ENCODE measurements around the gene CTU2. TPM values are rescaled to one million over a fixed set of nuclear protein-coding genes. Genes with fewer than 3 reads are reported as not detected.

Gene CTU2
- total and polyA plus RNA-seq, 2 of the 4 experiments (the other 2 are of a cell fraction): 12.9 to 18.4 TPM

GRCh38 chr16:88748364-88748763 is 42.1 kb downstream of the CTU2 start:
- in situ Hi-C loops (cut with MboI; ENCODE audit: low sequenced_read_pairs) (loop anchor here (5.0 to 10.0 kb wide), 2 partner anchors 34 to 416 kb away; no protein-coding TSS in a partner anchor), dilution Hi-C loops (cut with HindIII; ENCODE audit: low sequenced_read_pairs, unreplicated experiment) (no loop called here), intact Hi-C loops (cut with micrococcal nuclease) (no loop called here)
- no peaks in the 10 kb centered on the region for H3K4me1 ChIP-seq (ENCODE audit: control insufficient read depth, insufficient read depth, low read length)
- H3K4me3 ChIP-seq (ENCODE audit: insufficient read depth, low read depth, low read length): no peak overlapping the region
- no peak overlapping the region for H3K23ac ChIP-seq (ENCODE audit: low read depth, low read length)
- H3K9ac ChIP-seq (ENCODE audit: low read depth, low read length): no peak overlapping the region
- peaks cover 5% of the 10 kb centered on the region for H3K9me1 ChIP-seq (ENCODE audit: insufficient read depth, low read length)
- H3K4ac ChIP-seq (ENCODE audit: low read depth, low read length): no peak overlapping the region
- no peak overlapping the region for H3K18ac ChIP-seq (ENCODE audit: low read depth, low read length)
- BruUV-seq (replicated peaks): no TSS peak
- no peak overlapping the region for H2BK20ac ChIP-seq (ENCODE audit: low read depth, low read length)
- ChIA-PET POLR2A (ENCODE audit: unreplicated experiment) (no interaction called here), CTCF (interaction anchor here (1.0 kb wide), 1 partner anchor 11 kb away, joined by 3 read pairs; no protein-coding TSS in a partner anchor)
- H4K8ac ChIP-seq (ENCODE audit: low read depth in 2 of 2, low read length in 2 of 2): no peak overlapping the region
- no peak overlapping the region for H4K91ac ChIP-seq (ENCODE audit: insufficient read depth, low read depth, low read length)
- no peak overlapping the region for H2BK120ac ChIP-seq (ENCODE audit: low read depth, low read length)
- no peak overlapping the region for H3K56ac ChIP-seq (ENCODE audit: extremely low read depth, insufficient read depth, low read length)
- DNase-seq (no peak), ATAC-seq (ENCODE audit: low read depth) (no peak)
- H3K36me3 ChIP-seq (ENCODE audit: control insufficient read depth, insufficient read depth, low read length): peaks cover 6% of the 10 kb centered on the region; the same call in 1 of the 2 replicates
- H3K27me3 ChIP-seq (ENCODE audit: control insufficient read depth, insufficient read depth, low read length): no peaks in the 10 kb centered on the region
- no peak for TF ChIP-seq BHLHE40 (IDR thresholded peaks at IDR 0.05; ENCODE audit: low read depth, low read length)
- TF ChIP-seq MAFK (IDR thresholded peaks at IDR 0.05; ENCODE audit: low read depth, low read length): no peak
- TF ChIP-seq MAZ (IDR thresholded peaks at IDR 0.05; ENCODE audit: borderline replicate concordance, low read depth, low read length): no peak
- TF ChIP-seq NFE2L2 (IDR thresholded peaks at IDR 0.05; ENCODE audit: low read depth, low read length): no peak
- TF ChIP-seq SMC3 (IDR thresholded peaks at IDR 0.05; ENCODE audit: low read depth, low read length): no peak
- no peak for TF ChIP-seq CEBPB (IDR thresholded peaks at IDR 0.05; ENCODE audit: low read depth, low read length)
- TF ChIP-seq RFX5 (IDR thresholded peaks at IDR 0.05; ENCODE audit: low read depth, low read length): no peak
- no peak for TF ChIP-seq FOS (IDR thresholded peaks at IDR 0.05; ENCODE audit: low read depth, low read length)
- no peak for TF ChIP-seq POLR2A (IDR thresholded peaks at IDR 0.05; ENCODE audit: low read depth, low read length)
- no peak for TF ChIP-seq CTCF (conservative IDR thresholded peaks at IDR 0.05; ENCODE audit: low read depth, low read length)
- H3K79me1 ChIP-seq (ENCODE audit: low read depth in 1 of 2, low read length in 2 of 2): peaks cover 13 to 76% of the 10 kb centered on the region in 2 experiments
- peak overlapping the region; percentile 72 for H2AK9ac ChIP-seq (replicated peaks; ENCODE audit: low read depth, low read length, poor library complexity)
- peaks cover 83% of the 10 kb centered on the region for H4K20me1 ChIP-seq (ENCODE audit: insufficient read depth, low read length)
- H2BK15ac ChIP-seq (ENCODE audit: low read depth, low read length): no peak overlapping the region
- no peaks in the 10 kb centered on the region for H3K9me3 ChIP-seq (ENCODE audit: control insufficient read depth, insufficient read depth, low read length)
- no peak overlapping the region for H2AFZ ChIP-seq (replicated peaks; ENCODE audit: low read length, poor library complexity)
- no peak overlapping the region for H3K4me2 ChIP-seq (ENCODE audit: low read depth, low read length)
- H2BK5ac ChIP-seq (ENCODE audit: low read depth, low read length, poor library complexity, severe bottlenecking): no peak overlapping the region
- H3K14ac ChIP-seq (replicated peaks; ENCODE audit: low read depth, low read length): no peak overlapping the region
- no peak overlapping the region for H2AK5ac ChIP-seq (ENCODE audit: low read depth, low read length)
- WGBS, 2 experiments (ENCODE audit: extremely low coverage in 2 of 2, insufficient read length in 1 of 2): 80% methylated on average over 1 of the region's 12 CpGs; no CpG with 5 or more reads in 1 of the 2 experiments
- no peak overlapping the region for H3K27ac ChIP-seq (ENCODE audit: insufficient read depth, low read length)
- H4K5ac ChIP-seq (ENCODE audit: low read depth, low read length): no peak overlapping the region

All from IMR-90 (cell line).